Mucosa of descending colon (tissue), 3 donors: ENCODE data around the gene CELF2. TPM values are rescaled to one million over a fixed set of nuclear protein-coding genes. Genes with fewer than 3 reads are reported as not detected.

ENCODE experiments used
- ATAC-seq: fragments of 200-7000 bp; cut with Tn5 transposase; one replicate; pipeline ENCODE4 v1.9.1; 2020; ENCODE audit warnings: mild to moderate bottlenecking, moderate library complexity
- DNase-seq, 3 donors: peaks; one replicate each; pipeline ENCODE4 v3.0.0-alpha.2; 2020
- H3K36me3 ChIP-seq: fragments of 200-600 bp; one replicate; pipeline ENCODE4 v1.8.0; 2021; ENCODE audit warnings: low read depth, mild to moderate bottlenecking
- H3K4me1 ChIP-seq: fragments of 200-600 bp; one replicate; pipeline ENCODE4 v1.8.0; 2021; ENCODE audit warnings: low read depth, mild to moderate bottlenecking
- H3K4me3 ChIP-seq: fragments of 200-600 bp; one replicate; pipeline ENCODE4 v1.8.0; 2021; ENCODE audit warnings: mild to moderate bottlenecking
- H3K9me3 ChIP-seq: fragments of 200-600 bp; one replicate; pipeline ENCODE4 v1.8.0; 2021; ENCODE audit warnings: mild to moderate bottlenecking
- CTCF ChIP-seq: fragments of 200-600 bp; IDR thresholded peaks from one replicate; pipeline ENCODE4 v1.8.0; 2022; ENCODE audit warnings: antibody characterized with exemption, mild to moderate bottlenecking
- intact Hi-C, 2 donors: fragments of 100-400 bp; cut with DNase I in 1 of 2; cut with micrococcal nuclease in 1 of 2; formaldehyde crosslinking; loops; one replicate each; pipeline versions ENCODE4 v1.11.0 to v1.11.1; 2022; cut with DNase I, micrococcal nuclease
- total RNA-seq, 3 donors: library from RNA; stranded (reverse); fragmentation: NEBNext Ultra II Directional in 2 of 3; extraction: Animal tissue kit (Norgen Biotek cat#: 25700) in 2 of 3; gene quantifications; one replicate each; pipeline versions ENCODE4 v1.2.1 to v1.2.4, GENCODE V29; 2021 to 2023
- donor health status: DM: no; HTN: no; CAD: no; lungs with moderate emphysema.
- donor health status: DM: no; HTN: no; CAD: no.
- donor health status: DM: no; HTN: yes; CAD: no.

The CELF2 gene
- total RNA-seq, 3 donors from 2014 or later = 31.4 to 56.5 (median 36.1) TPM

- H3K4me3 ChIP-seq = no peak overlapping the region
- intact Hi-C loops = no loop called here
- peaks cover 11% of the 10 kb centered on the region for H3K4me1 ChIP-seq
- TF ChIP-seq CTCF = no peak
- H3K9me3 ChIP-seq = no peaks in the 10 kb centered on the region
- H3K36me3 ChIP-seq = no peaks in the 10 kb centered on the region
- ATAC-seq = no peak
- DNase-seq = no peak
Measured at GRCh38 chr10:11020548-11020942, 2.9 kb downstream of the CELF2 start.

GRCh38 chr10:11022213-11022612, 4.5 kb downstream of the CELF2 start:
- TF ChIP-seq CTCF = no peak

GRCh38 chr10:11023009-11023953, 5.6 kb downstream of the CELF2 start:
- intact Hi-C loops = no loop called here

More at GRCh38 chr10:11022213-11022612, 4.5 kb downstream of the CELF2 start:
- H3K4me3 ChIP-seq = no peak overlapping the region
- DNase-seq (no peak), ATAC-seq (no peak)
- peaks cover 18% of the 10 kb centered on the region for H3K4me1 ChIP-seq
- intact Hi-C loops = no loop called here
- H3K9me3 ChIP-seq = no peaks in the 10 kb centered on the region
- H3K36me3 ChIP-seq = no peaks in the 10 kb centered on the region

GRCh38 chr10:11024596-11024995, 6.9 kb downstream of the CELF2 start:
- intact Hi-C loops = no loop called here
- H3K4me3 ChIP-seq = no peak overlapping the region
- peak; percentile 72 for ATAC-seq
- peaks cover 10% of the 10 kb centered on the region for H3K4me1 ChIP-seq
- no peaks in the 10 kb centered on the region for H3K36me3 ChIP-seq
- no peak for TF ChIP-seq CTCF
- DNase-seq = no peak
- no peaks in the 10 kb centered on the region for H3K9me3 ChIP-seq

More at GRCh38 chr10:11023009-11023953, 5.6 kb downstream of the CELF2 start:
- TF ChIP-seq CTCF = no peak
- no peaks in the 10 kb centered on the region for H3K9me3 ChIP-seq
- ATAC-seq (no peak), DNase-seq (no peak)
- no peak overlapping the region for H3K4me3 ChIP-seq
- peaks cover 18% of the 10 kb centered on the region for H3K4me1 ChIP-seq
- H3K36me3 ChIP-seq = no peaks in the 10 kb centered on the region

GRCh38 chr10:11025978-11026377, 8.3 kb downstream of the CELF2 start:
- ATAC-seq (no peak), DNase-seq (no peak)
- Histone ChIP-seq H3K36me3 (no peaks in the 10 kb centered on the region), H3K4me3 (no peak overlapping the region), H3K9me3 (no peaks in the 10 kb centered on the region), H3K4me1 (peaks cover 8% of the 10 kb centered on the region)
- TF ChIP-seq CTCF = no peak
- intact Hi-C loops = no loop called here
